NCI-H1105 treated with DMSO at 0.1 percent for 48 hours (cell line): Measurements from ENCODE around the gene FGFR2.

Experiments used
- DNase-seq: peaks from one replicate; lab custom pipeline; 2025; lab: John Stamatoyannopoulos, UW

Gene FGFR2

DNA sequence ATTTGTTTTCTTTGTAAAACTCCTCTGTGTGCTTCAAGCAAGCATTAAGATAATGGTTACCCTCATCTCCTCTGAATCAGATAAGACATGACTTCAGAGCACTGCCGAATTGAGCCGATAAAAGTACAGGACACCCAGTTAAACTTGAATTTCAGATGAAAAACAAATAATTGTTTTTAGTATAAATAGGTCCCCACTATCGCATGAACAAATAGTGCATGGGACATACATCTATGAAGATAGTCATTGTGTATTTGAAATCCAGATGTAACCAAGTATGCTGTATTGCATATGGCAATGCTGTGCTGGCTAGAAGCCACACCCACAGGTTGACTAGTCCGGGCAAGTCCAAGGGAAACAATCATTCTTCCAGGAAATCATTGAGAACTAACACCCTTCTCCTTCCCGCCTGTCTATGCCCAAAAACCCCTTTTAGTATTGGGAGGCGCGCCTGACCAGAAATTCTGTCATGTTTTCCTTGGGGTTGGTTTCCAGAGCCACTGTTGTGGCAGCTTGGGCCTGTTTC, 12.6 kb upstream of the FGFR2 start:
- peak; percentile 5 for DNase-seq

DNA sequence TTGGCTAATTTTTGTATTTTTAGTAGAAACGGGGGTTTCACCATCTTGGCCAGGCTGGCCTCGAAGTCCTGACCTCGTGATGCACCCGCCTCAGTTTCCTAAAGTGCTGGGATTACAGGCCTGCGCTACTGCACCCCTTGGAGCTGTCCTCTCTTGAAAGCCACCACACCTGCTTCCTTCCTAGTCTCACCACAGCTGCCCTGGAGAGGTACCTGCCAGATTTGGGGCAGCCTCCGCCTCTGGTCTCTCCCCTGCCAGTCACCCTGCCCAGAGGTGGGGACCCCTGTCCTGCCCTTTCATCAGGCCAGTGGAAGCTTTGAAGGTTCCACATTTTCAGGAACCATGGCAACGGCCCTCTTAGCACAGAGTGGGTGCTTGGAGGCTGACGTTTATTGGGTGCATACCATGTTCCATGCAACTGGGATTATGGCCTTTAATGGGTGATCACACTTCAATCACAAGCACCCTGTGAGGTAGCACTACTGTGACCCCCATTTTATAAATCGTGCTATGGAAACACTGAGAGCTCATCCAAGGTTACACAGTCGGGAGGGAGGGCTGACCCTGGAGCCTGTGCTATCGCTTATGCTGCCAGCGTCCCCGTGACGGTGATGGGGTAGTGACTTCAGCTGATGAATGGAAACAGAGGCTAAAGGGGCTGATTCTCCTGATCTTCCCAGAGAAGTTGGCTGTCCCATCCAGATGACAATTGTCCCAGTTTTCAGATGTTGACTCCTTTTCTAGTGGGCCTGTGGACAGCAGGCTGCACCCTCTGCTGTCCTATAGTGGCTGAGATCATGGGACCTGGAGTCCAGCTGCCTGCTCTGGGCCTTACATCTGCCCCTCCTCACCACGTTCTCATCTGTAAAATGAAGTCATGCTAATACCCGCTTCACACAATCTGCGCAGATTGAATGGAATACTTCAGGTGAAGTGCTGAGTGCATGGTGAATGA, 11.5 kb upstream of the FGFR2 start:
- DNase-seq: no peak

DNA sequence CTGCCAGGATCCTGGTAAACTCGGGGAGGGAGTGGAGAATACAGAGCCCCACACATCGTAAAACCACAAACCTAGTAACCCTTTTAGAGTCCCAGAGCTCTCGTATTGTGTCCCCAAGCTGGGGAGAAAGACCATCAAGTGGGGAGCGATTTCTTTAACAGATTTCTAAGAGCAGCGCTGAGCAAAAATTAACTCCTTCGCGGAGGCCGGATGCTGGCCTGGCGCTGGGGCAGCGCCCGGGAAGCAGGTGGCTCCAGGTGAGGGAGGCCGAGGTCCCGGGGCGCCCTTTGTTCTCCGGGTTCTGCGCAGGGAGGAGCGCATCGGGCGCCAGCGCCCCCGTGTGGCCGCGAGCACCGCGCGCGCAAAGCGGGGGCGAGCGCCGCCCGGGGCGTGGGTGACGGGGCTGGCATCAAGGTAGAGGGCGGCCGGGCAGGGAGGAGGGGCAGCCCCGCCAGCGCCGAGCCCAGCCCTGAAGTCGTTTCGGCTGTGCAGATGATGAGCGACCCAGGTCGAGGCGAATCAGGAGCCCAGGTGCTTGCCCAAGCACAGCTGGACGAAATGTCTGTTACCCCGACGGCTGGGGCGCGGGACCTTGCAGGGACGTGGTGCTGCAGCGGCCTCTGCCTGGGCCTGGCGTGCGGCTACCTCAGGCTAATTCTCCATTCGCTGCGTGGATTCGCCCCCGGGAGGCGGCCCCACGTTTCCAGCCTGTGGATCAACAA, 10.4 kb upstream of the FGFR2 start:
- DNase-seq: peak; percentile 43

DNA sequence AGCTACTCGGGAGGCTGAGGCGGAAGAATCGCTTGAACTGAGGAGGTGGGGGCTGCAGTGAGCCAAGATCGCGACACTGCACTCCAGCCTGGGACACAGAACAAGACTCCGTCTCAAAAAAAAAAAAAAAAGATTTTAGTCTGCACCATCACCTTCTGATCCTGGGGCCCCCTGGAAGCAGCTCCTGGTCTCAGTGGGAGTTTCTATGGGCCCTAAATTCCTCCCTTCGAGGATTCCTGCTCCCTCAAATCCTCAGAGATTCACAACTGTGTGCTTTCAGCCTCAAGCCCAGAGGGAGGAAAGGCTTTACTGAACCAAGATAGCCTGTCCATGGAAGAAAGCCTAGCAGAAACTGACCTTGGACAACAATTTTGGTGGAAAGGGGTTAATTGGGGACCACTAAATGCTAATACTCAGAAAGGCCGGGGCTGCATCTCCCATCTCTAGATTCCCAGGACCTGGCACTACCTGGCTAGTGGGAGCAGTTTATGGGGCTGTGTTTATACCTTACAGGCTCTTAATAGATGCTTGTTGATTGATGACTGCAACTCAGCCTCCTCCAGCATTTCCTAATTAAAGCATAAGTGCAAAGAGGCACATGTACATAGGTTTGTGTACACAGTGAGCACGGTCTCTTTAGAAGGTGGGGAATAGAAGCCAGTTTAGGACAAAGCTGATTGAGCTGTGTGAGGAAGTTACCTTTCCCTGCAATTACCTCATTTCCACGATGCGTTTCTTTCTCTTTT, 9.2 kb upstream of the FGFR2 start:
- DNase-seq: no peak

DNA sequence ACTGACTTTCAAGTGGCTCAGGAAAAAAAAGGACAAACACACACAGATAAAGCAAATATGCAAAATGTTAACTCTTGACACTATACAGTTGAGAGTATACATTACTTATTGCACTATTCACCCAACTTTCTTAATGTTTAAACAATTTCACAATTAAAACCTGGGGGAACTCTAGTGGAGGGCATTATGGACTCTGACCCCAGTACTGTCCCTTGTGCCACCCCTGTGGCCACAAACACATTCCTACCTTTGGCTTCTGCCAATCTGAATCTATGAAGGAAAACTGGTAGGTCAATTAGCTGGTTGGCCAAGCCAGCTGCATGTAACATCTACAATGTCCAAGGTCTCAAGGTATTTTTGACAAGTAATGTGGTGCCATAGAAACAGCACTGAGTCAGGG, 7.5 kb upstream of the FGFR2 start:
- no peak for DNase-seq

DNA sequence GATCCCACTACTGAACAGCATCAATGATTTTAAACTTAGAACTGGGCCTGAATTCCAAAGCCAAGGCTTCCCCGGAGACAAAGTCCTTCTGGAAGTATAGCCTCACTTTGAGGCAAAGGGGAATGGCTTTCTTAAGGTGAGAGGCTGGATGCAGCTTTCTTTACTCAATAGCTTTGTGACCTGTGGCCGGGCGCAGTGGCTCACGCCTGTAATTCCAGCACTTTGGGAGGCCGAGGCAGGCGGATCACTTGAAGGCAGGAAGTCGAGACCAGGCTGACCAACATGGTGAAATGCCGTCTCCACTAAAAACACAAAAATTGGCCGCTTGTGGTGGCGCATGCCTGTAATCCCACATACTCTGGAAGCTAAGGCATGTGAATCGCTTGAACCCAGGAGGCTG, 3.2 kb upstream of the FGFR2 start:
- DNase-seq: no peak

DNA sequence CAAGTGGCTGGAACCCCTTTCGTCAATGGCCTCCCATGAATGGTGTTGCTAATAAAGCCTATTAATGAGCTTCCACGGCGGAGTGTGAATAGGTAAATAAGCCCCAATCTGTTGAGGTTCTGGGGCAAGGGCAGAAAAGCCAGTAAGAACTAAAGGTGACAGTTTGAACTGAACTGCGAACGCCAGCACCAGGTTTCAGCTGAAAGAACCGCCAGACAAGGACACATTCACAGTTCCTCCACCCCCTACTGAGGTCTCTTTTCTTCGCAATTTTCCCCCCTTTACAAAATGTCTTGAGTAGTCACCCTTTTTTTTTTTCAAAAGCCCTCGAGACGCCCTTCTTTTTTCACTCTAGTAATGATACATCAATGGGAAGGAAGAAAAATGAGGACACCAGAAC, 2.4 kb upstream of the FGFR2 start:
- DNase-seq: no peak

DNA sequence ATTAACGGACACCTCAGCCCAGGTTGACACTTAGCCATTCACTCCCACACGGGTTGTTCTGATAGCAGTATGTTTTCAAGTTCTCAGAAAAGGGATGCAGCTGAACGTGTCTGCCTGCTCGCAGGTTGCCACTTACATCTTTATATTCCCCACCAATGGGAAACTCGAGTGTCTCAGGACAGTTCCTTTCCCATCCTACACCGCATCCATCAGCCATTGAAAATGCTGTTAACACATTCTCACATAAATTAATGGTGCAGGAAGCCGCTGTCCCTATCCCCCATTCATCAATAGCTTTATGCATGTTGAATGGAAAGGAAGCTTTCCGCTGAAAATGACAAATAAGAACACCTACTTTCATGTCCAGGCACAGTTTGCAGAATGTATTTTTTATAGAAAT, 1.7 kb upstream of the FGFR2 start:
- DNase-seq: no peak

DNA sequence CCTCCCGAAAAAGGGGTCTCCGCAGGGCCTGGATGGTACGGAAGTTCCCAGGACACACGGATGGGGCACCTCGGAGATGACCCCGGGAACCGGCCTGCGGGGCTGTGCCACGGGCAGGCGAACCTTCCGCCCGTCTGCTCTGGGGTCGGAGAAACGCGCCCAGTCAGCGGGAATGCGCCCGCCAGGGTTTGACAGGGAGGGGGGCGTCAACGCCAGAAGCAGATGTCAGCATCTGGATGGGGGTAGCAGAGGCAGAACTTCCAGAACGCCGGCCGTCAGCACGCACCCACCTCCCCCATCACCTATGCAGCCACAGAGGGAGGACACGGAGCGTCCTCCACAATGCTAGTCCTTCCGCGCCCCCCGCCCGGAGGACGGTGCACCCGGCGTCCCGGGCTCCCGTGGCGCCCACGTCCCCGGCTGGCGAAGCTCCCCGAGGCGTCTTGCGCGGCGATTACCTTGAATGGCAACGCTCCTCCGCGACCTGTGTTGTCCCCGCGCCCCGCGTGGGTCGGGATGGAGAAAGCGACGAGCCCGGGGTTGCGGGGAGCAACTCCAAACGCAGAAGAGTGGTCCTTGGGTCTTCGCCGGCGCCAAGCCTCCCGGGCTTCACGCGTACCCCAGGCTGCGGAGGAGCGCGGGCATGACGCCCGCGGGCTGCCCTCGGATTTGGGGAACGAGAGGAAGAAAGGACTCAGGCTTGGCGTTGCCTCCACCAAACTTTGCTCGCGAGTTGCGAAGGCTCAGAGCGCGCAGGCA, 561 bp downstream of the FGFR2 start:
- no peak for DNase-seq

DNA sequence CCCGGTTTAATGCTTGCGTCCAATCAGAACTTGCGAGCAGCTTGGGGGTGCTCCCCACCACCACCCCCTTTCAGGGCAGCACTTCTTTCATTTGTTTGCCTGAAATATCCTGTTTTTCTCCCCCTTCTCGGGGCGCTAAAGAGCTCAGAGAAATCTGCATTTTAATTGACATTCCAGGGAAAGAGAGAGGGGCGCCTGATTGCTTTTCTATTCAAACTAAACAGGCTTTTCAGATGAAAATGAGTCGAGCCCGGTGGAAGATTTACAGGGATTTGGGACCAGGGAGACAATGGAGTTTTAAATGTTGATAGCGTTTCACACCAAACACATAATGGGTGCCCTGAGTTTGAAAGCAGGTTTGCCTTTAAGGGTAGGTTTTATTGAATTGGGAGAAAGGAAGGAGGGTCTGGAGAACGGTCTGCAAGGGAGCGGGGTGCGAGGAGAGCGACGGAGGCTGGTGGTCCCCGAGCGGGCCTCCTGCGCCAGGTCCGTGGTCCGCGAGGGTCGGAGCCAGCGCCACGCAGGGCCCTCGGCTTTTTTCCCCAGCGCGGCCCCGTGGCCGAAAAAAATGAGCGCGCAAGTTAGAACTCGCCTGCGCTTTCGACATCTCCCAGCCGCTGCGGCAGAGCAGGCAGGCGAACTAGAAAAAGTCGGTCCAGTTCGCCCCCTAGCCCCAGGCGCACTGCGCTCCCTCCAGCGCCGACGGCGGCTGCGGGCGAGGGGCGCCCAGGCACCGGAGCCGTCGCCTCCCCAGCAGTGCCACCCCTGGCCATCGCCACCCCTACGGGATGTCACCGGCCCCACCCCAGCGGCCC, 1.3 kb downstream of the FGFR2 start:
- DNase-seq: peak; percentile 38

DNA sequence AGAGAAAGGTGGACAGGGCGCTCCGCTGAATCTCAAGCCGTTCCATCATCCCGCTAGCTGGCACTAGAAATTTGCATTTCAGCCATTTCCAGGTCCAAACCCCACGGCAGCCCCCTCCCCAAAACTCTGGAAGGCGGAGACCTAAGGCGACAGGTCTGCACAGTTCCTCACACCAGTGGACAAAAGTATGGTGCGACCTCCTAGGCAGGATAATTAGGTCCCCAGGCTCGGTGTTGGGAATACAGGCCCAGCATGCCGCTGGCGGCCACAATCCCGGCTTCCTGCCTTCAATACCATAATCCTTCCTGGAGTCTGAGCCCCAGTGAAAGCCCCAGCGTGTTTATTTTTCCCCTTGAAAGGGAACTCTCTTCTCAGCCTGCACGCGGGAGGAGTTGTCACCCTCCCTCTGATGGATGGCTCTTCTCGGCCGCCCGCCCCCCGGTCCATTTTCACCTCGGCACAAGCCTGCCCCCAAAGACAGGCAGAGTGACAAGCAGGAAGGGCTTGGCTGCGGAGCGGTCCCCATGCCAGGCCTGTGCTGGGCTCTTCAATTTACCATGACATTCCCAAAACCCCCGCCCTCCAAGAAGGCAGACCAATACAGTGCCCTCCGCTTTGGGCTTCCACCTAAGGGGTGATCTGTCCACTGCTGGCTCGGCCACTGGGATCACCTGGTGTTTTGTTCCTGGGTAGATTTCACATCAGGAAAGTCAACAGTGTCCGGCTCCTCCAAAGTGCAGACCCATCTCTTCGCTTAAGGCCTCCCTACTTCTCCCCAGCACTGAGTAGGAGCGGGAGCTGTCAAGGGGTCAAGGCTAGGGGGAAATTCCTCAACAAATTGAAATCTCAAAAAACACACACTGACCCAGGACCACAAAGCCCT, 2.2 kb downstream of the FGFR2 start:
- DNase-seq: no peak

DNA sequence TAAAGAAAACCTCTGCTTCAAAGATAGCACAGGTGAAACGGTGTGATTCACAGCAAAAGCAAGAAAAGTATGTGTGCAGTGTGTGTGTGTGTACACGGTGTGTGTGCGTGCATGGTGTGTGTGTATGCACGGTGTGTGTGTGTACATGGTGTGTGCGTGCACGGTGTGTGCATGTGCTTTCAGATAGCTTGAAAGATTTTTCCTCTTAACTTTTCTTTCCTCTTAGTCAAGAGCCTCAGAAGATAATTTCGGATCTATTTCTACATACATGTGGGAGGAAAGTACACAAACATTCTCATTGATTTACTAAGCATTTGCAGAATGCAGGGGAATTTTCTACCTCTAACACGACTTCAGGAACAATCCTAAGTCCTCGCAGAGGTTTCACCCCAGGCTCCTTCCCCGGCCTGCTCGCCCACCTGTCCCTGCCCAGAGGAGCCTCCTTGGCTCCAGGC, 2.9 kb downstream of the FGFR2 start:
- DNase-seq: no peak

DNA sequence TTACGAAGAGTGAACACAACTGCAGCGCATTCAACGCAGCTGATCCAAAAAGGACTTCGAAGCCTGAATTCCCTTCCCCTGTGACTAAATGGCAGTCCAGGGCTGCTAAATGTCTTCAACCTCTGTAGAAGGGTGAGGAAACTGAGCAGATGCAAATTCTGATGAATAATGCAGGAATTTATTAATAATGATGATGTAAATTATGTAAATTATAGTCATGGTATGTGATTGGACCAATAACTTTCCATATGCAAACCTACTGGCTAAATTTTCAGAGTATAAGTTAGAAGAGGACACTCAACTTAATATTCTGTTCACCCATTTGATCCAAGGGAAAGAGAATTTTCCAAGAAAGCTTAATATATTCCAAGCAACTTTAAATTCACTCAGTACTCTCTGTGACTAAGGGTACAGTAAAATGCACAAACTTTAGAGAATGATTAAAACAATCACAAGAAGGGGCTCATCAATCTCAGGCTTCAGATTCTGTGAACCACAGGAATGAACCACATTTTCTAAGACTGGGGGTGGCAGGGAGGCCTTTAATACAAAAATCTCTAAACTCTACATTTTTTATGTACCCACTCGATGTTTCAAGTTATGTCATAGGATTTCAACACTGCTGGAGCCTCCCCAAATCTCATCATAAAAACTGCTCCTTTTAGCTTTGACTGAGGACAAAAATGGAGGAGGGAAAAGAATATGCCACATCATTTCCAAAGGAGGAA, 3.5 kb downstream of the FGFR2 start:
- no peak for DNase-seq

DNA sequence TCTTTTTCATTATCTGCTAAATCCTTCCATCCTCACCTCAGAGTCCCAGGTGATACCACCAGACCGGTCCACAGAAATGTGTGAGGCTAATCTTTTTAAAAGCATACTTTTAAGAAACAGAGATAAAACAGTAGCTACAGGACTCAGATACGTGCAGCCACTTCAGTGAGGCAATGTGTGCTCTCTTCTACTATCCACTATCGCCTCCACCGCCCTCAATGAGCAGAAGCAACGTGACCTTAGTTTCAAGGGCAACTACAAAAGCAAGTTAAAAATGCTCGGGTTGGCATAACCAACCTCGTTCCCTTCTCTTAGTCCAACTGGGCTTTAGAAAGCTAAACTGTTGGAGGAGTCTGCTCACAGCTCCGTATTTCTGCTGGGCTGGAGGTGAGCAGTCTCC, 4.2 kb downstream of the FGFR2 start:
- no peak for DNase-seq

DNA sequence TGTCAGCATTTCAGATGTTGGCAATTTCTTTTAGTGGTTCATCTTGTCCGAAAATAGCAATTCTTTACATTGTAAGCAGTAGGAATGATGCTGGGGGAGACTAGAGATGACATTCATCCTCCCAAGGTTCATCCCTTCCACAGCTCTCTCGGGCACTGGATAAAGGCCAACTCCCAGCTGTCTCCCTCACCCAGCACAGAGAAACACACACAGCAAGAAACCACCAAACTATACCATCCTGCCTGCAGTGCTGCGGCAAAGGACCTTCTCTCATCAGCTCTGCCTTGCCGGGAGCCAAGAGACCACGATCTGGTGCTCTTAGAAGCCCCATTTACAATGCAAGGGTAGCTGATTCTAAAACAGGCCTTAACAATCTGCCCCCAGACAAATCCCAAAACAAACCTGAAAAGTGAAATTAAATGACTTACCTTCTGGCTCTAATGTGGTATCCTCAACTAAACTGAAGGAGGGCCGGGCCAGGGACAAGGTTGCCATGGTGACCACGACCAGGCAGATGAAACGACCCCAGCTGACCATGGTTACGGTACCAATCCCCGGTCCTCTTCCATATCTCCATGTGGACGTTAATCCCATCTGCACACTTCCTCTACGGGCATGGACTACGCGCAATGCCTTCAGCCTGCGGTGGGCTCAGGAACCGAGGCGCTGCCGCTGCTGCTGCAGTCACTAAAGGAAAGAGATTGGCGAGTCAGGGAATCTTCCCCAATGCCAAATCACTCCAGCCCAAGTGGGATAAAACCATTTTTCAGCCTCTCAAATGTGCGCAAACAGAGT, 4.8 kb downstream of the FGFR2 start:
- no peak for DNase-seq

DNA sequence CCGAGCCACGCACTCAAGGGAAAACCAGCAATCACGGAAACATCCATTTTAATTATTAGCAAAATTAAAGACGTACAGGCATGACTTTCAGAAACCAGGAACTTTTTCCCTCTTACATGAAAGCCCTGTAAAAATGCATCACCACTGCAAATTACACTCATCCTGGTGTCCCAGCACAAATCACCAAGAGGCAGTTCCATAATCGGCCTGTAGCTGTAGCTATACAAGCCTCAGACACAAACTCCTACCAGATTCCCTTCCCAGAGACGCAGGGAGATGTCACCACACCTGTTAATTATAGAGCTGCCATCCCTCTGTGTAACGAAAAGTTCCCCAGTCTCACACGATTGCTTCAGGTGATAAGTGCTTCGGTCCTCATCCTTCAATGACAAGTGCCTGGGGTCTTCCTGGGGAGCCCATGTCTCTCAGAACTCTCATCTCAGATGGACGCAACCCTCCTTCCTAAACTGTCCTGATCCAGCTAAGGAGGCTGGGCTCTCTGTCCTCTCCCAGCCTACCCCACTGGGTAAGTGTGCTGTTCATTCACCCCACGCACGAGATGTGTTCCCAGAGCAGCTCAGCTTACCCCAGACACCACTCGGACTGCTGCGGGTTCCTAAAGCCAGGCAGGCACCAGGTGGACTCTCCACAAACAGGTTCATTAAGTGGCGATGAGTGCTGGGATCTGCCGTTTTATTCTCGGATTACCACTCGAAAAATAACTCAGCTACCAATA, 5.9 kb downstream of the FGFR2 start:
- no peak for DNase-seq

DNA sequence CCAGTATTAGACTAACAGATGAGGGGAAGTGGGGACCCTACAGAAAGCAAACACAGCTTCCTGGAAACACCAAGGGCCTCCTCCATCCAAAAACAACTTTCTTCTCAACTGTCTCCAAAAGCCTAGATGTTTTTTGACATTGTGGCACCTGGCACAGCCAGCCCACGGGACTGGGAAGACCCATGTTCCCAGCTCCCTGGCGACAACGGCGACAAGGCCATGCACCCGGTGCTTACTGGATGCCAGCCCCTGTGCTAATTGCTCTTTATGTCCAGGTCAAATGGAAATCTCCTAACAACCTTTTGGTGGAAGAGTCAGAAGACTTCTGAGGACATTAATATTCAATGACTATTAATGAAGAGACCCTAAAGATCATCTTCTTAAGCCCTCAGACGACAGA, 7.1 kb downstream of the FGFR2 start:
- no peak for DNase-seq
